ENCODE measurements around the gene CERK. TPM values are rescaled to one million over a fixed set of nuclear protein-coding genes. Genes with fewer than 3 reads are reported as not detected.
A peak's percentile ranks its signal among the peaks of the same experiment; 100 is the strongest.

Gene CERK
- total RNA-seq, 1 donor: 28.2 TPM

- no peak overlapping the region for H2AFZ ChIP-seq (ENCODE audit: low read length)
- no peaks in the 10 kb centered on the region for H3K27me3 ChIP-seq (ENCODE audit: insufficient read depth, low read length)
- H3K36me3 ChIP-seq (ENCODE audit: insufficient read depth, low read length): no peaks in the 10 kb centered on the region
- no peaks in the 10 kb centered on the region for H3K9me3 ChIP-seq (ENCODE audit: low read depth, low read length)
- H3K4me3 ChIP-seq (ENCODE audit: insufficient read depth, low read length): no peak overlapping the region
- H3K79me2 ChIP-seq (ENCODE audit: insufficient read depth, low read length): peaks cover 16% of the 10 kb centered on the region
- H3K27ac ChIP-seq (ENCODE audit: low read depth, low read length): no peak overlapping the region
- peak; percentile 51 for DNase-seq (ENCODE audit: insufficient read length, low spot score, missing footprints)
- H3K4me1 ChIP-seq (ENCODE audit: insufficient read depth, low read length): peaks cover 10% of the 10 kb centered on the region
- no peaks in the 10 kb centered on the region for H4K20me1 ChIP-seq (ENCODE audit: insufficient read depth, low read length)
- no peak for TF ChIP-seq CTCF (IDR thresholded peaks at IDR 0.05; ENCODE audit: extremely low read depth, low read depth, low read length)
- no peak overlapping the region for H3K4me2 ChIP-seq (ENCODE audit: insufficient read depth, low read length)
Observed at GRCh38 chr22:46742576-46743221, 4.6 kb upstream of the CERK start.

GRCh38 chr22:46741974-46742519 is 4.0 kb upstream of the CERK start:
- Histone ChIP-seq H3K4me2 (ENCODE audit: insufficient read depth, low read length) (no peak overlapping the region), H2AFZ (ENCODE audit: low read length) (no peak overlapping the region), H3K79me2 (ENCODE audit: insufficient read depth, low read length) (peaks cover 22% of the 10 kb centered on the region), H3K27me3 (ENCODE audit: insufficient read depth, low read length) (no peaks in the 10 kb centered on the region), H3K36me3 (ENCODE audit: insufficient read depth, low read length) (no peaks in the 10 kb centered on the region), H3K4me1 (ENCODE audit: insufficient read depth, low read length) (peaks cover 13% of the 10 kb centered on the region), H3K9me3 (ENCODE audit: low read depth, low read length) (no peaks in the 10 kb centered on the region), H3K4me3 (ENCODE audit: insufficient read depth, low read length) (no peak overlapping the region), H4K20me1 (ENCODE audit: insufficient read depth, low read length) (no peaks in the 10 kb centered on the region), H3K27ac (ENCODE audit: low read depth, low read length) (no peak overlapping the region)
- peak; percentile 80 for DNase-seq (ENCODE audit: insufficient read length, low spot score, missing footprints)
- TF ChIP-seq CTCF (IDR thresholded peaks at IDR 0.05; ENCODE audit: extremely low read depth, low read depth, low read length): no peak

- Histone ChIP-seq H3K27ac (ENCODE audit: low read depth, low read length) (no peak overlapping the region), H3K4me3 (ENCODE audit: insufficient read depth, low read length) (no peak overlapping the region), H3K9me3 (ENCODE audit: low read depth, low read length) (no peaks in the 10 kb centered on the region), H4K20me1 (ENCODE audit: insufficient read depth, low read length) (peaks cover 6% of the 10 kb centered on the region), H2AFZ (ENCODE audit: low read length) (no peak overlapping the region), H3K4me2 (ENCODE audit: insufficient read depth, low read length) (no peak overlapping the region), H3K36me3 (ENCODE audit: insufficient read depth, low read length) (no peaks in the 10 kb centered on the region), H3K79me2 (ENCODE audit: insufficient read depth, low read length) (peaks cover 31% of the 10 kb centered on the region), H3K4me1 (ENCODE audit: insufficient read depth, low read length) (peaks cover 18% of the 10 kb centered on the region), H3K27me3 (ENCODE audit: insufficient read depth, low read length) (no peaks in the 10 kb centered on the region)
- no peak for TF ChIP-seq CTCF (IDR thresholded peaks at IDR 0.05; ENCODE audit: extremely low read depth, low read depth, low read length)
- DNase-seq (ENCODE audit: insufficient read length, low spot score, missing footprints): peak; percentile 49
Observed at GRCh38 chr22:46740910-46741780, 3.1 kb upstream of the CERK start.
